ENCODE data around the gene SMARCC2. TPM values are rescaled to one million over a fixed set of nuclear protein-coding genes. Genes with fewer than 3 reads are reported as not detected.
"Not testable (repeated sequence)": the region's sequence is repeated elsewhere in the genome, so short reads cannot be mapped to it uniquely, and the experiment has no call there.

SMARCC2 gene
- total RNA-seq, 2 experiments from 2014 or later, result 79.3 to 87.9 TPM

DNA sequence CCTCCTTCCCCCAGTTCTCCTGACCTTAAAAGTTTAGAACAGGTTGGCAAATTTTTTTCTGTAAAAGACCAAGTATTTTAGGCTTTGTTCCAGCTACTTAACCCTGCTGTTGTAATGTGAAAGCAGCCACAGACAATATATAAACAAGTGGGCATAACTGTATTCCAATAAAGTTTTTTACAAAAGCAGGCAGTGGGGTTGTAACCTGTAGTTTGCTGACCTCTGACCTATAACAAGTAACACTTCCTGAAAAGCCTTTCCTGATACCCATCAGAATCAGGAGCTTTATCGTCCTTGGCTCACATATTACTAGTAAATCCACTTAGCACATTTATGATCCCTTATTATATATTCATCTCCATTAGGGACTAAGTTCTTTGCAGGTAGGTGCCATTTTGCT lies 13.1 kb upstream of the SMARCC2 start:
- CTCF ChIA-PET, result interaction anchor here (0.8 to 10.0 kb wide), 4 partner anchors 12 to 155 kb away, joined by 3 to 87 read pairs (median 3); partner anchors contain the start of genes RNF41 and SMARCC2
- ATAC-seq, result no peak
- H3K27me3 Mint-ChIP-seq, result no peaks in the 10 kb centered on the region

DNA sequence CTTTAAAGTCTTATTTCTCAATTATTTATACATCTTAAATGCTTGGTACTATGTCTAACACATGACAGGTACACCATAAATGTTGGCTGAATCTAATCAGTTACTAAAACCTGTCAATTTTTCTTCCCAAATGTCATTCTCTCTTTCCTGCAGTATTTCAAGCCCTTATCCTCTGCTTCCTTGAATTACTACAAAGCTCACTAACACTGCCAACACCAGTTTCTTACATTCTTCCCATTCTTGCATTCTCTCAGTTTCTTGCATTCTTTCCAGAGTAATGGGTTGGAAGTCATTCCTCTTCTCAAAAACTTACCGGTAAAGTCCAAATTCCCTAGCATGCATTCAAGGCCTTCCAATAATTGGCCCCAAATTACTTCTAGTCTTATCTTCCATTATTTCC lies 9.6 kb upstream of the SMARCC2 start:
- no peaks in the 10 kb centered on the region for H3K27me3 Mint-ChIP-seq
- CTCF ChIA-PET, result interaction anchor here (1.5 to 1.6 kb wide), 2 partner anchors 9 kb away, joined by 4 to 6 read pairs; partner anchors contain the start of gene SMARCC2
- TF ChIP-seq, protein P1, sequence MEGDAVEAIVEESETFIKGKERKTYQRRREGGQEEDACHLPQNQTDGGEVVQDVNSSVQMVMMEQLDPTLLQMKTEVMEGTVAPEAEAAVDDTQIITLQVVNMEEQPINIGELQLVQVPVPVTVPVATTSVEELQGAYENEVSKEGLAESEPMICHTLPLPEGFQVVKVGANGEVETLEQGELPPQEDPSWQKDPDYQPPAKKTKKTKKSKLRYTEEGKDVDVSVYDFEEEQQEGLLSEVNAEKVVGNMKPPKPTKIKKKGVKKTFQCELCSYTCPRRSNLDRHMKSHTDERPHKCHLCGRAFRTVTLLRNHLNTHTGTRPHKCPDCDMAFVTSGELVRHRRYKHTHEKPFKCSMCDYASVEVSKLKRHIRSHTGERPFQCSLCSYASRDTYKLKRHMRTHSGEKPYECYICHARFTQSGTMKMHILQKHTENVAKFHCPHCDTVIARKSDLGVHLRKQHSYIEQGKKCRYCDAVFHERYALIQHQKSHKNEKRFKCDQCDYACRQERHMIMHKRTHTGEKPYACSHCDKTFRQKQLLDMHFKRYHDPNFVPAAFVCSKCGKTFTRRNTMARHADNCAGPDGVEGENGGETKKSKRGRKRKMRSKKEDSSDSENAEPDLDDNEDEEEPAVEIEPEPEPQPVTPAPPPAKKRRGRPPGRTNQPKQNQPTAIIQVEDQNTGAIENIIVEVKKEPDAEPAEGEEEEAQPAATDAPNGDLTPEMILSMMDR (IDR thresholded peaks at IDR 0.05), result no peak
- ATAC-seq, result no peak
- POLR2A ChIA-PET, result interaction anchor here (0.7 to 1.4 kb wide), 2 partner anchors 8 to 87 kb away, joined by 3 to 4 read pairs; no protein-coding TSS in a partner anchor
- no peak overlapping the region for H3K4me3 Mint-ChIP-seq
- H3K9me3 Mint-ChIP-seq, result no peaks in the 10 kb centered on the region
- H3K4me1 Mint-ChIP-seq (ENCODE audit: low read depth), result peaks cover 2% of the 10 kb centered on the region
- no peak for DNase-seq
- no peak overlapping the region for H3K27ac Mint-ChIP-seq
- H3K36me3 Mint-ChIP-seq (ENCODE audit: low read depth), result no peaks in the 10 kb centered on the region
- intact Hi-C loops (cut with micrococcal nuclease), result no loop called here

More for the DNA sequence above, 13.1 kb upstream of the SMARCC2 start:
- POLR2A ChIA-PET, result interaction anchor here (0.6 to 1.3 kb wide), 3 partner anchors 11 to 56 kb away, joined by 3 to 6 read pairs (median 4); partner anchors contain the start of gene ANKRD52
- DNase-seq, result no peak
- Mint-ChIP-seq H3K9me3 (no peaks in the 10 kb centered on the region), H3K4me1 (ENCODE audit: low read depth) (peaks cover 4% of the 10 kb centered on the region), H3K4me3 (no peak overlapping the region), H3K36me3 (ENCODE audit: low read depth) (peaks cover 10% of the 10 kb centered on the region), H3K27ac (no peak overlapping the region)
- intact Hi-C loops (cut with micrococcal nuclease), result no loop called here
- TF ChIP-seq, protein P1 (IDR thresholded peaks at IDR 0.05), result no peak

DNA sequence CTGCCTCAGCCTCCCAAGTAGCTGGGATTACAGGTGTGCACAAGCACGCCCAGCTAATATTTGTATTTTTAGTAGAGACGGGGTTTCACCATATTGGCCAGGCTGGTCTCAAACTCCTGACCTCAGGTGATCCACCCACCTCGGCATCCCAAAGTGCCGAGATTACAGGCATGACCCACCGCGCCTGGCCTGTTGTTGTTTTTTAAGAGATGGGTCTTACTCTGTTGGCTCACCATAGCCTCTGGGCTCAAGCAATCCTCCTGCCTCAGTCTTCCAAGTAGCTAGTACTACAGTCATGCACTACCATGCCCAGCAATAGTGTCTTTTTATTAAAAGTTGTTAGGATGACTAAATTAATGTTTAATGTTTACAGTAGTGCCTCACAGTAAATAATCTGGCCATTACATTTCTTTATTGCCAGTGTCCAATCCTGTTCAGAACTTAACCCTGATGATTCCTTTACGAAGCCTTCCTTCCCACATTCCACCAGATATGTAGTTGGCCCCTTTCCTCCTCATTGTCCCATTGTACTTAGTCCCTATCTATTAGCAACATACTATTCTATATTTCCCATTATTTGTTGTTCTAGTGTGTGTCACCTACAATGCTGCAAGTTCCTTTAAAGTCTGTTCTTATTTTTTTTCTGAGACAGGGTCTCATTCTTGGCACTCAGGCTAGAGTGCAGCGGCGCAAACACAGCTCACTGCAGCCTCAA lies 8.8 kb upstream of the SMARCC2 start:
- CTCF ChIA-PET, result interaction anchor here (1.3 to 1.5 kb wide), 2 partner anchors 8 to 266 kb away, joined by 3 to 4 read pairs; partner anchors contain the start of gene SMARCC2
- intact Hi-C loops (cut with micrococcal nuclease), result no loop called here
- no peak overlapping the region for H3K4me3 Mint-ChIP-seq
- no peak for DNase-seq
- H3K27me3 Mint-ChIP-seq, result no peaks in the 10 kb centered on the region
- ATAC-seq, result no peak
- H3K9me3 Mint-ChIP-seq, result no peaks in the 10 kb centered on the region
- TF ChIP-seq, protein P1 (IDR thresholded peaks at IDR 0.05), result no peak
- POLR2A ChIA-PET, result interaction anchor here (0.7 to 1.4 kb wide), 2 partner anchors 9 to 87 kb away, joined by 3 to 4 read pairs; no protein-coding TSS in a partner anchor
- H3K27ac Mint-ChIP-seq, result no peak overlapping the region
- peaks cover 7% of the 10 kb centered on the region for H3K4me1 Mint-ChIP-seq (ENCODE audit: low read depth)
- no peaks in the 10 kb centered on the region for H3K36me3 Mint-ChIP-seq (ENCODE audit: low read depth)

DNA sequence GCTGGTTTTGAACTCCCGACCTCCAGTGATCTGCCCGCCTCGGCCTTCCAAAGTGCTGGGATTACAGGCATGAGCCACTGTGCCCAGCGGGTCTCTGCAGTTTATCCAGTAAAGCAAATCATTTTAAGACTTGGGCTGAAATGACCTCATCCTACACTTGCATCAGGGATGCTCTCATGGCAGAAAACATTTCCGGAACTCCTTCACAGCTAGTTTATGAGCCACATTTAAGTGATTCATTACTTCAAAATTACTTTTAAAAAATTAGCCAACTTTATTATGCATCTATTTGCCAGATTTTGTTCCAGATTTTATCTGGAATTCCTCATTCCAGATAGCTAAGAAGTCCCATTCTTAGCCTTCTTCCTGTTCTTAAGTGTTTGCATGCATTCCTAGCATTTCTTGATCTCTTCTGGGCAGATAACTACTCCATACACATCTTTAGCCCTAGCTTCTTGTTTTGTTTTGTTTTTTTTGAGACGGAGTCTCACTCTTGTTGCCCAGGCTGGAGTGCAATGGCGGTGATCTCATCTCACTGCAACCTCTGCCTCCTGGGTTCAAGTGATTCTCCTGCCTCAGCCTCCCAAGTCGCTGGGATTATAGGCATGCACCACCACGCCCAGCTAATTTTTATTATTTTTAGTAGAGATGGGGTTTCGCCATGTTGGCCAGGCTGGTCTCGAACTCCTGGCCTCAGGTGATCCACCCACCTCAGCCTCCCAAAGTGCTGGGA lies 7.7 kb upstream of the SMARCC2 start:
- DNase-seq; H3K36me3 Mint-ChIP-seq (ENCODE audit: low read depth); H3K4me3 Mint-ChIP-seq; ATAC-seq; intact Hi-C loops (cut with micrococcal nuclease); H3K9me3 Mint-ChIP-seq; H3K27ac Mint-ChIP-seq; H3K27me3 Mint-ChIP-seq: not testable (repeated sequence)
- CTCF ChIA-PET, result interaction anchor here (0.8 to 1.3 kb wide), 3 partner anchors 9 to 267 kb away, joined by 3 to 5 read pairs (median 3); partner anchors contain the start of gene ZC3H10
- peaks cover 10% of the 10 kb centered on the region for H3K4me1 Mint-ChIP-seq (ENCODE audit: low read depth)
- POLR2A ChIA-PET, result interaction anchor here (0.8 kb wide), 1 partner anchor 16 kb away, joined by 4 read pairs; no protein-coding TSS in a partner anchor

DNA sequence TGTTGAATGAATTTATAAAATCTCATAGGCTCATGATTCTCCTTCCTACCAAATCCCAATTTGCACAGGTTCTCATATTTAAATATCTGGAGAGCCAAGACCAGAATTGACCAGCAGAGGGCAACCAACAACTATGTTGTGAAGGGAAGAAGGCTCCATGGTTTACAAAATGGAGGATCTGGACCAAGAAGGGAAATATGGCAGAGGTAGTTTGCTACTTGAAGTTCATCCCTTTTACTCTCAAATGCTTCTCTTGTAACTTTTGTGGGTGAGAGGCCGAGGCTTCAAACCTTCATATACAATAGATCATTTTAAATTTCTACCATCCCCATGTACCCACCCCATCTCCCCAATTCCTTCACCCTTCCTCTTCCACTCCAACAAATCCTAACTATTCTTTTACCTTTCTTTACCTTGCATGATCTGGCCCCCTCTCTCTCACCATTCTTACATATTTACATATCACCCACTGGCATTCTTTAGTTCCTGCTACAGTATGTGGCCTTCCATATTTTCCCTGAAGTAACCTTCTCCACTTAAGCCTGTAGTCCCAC lies 3.8 kb upstream of the SMARCC2 start:
- DNase-seq, result peak; percentile 92
- H3K36me3 Mint-ChIP-seq (ENCODE audit: low read depth), result peaks cover 6% of the 10 kb centered on the region

More for the DNA sequence above, 3.8 kb upstream of the SMARCC2 start:
- intact Hi-C loops (cut with micrococcal nuclease), result loop anchor here (5.0 kb wide), 1 partner anchor 64 kb away; the partner anchor contains the start of gene ANKRD52
- CTCF ChIA-PET, result interaction anchor here (0.6 to 5.8 kb wide), 8 partner anchors 11 to 271 kb away, joined by 3 to 87 read pairs (median 6); partner anchors contain the start of genes COQ10A, PA2G4, RNF41 and ZC3H10
- Mint-ChIP-seq H3K9me3 (no peaks in the 10 kb centered on the region), H3K4me3 (no peak overlapping the region), H3K4me1 (ENCODE audit: low read depth) (peaks cover 17% of the 10 kb centered on the region), H3K27ac (peak overlapping the region; percentile 31), H3K27me3 (peaks cover 2% of the 10 kb centered on the region)
- TF ChIP-seq, protein P1 (IDR thresholded peaks at IDR 0.05), result peak; percentile 86
- ATAC-seq, result peak; percentile 12
- POLR2A ChIA-PET, result interaction anchor here (0.7 to 1.7 kb wide), 2 partner anchors 12 to 65 kb away, joined by 3 to 4 read pairs; partner anchors contain the start of gene ESYT1

Data from activated CD8-positive, alpha-beta T cell treated with anti-CD3 and anti-CD28 coated beads for 36 hours (primary cell).